HEK293 (cell line): ENCODE results near the gene PJVK.

Experiments used
- HOXC10 ChIP-seq: sonication (generic); formaldehyde crosslinking; IDR thresholded peaks from 2 replicates; pipeline ENCODE4 v1.8.1; 2023; ENCODE audit warnings: mild to moderate bottlenecking, missing genetic modification reagents
- MYNN ChIP-seq: fragments of 450-650 bp; formaldehyde crosslinking; IDR thresholded peaks from 2 replicates; pipeline ENCODE4 v1.5.1; 2016; ENCODE audit warnings: missing biosample characterization, missing genetic modification characterization, borderline replicate concordance
- RBAK ChIP-seq: fragments of 450-650 bp; formaldehyde crosslinking; IDR thresholded peaks from 2 replicates; pipeline ENCODE4 v1.5.1; 2016; ENCODE audit warnings: missing biosample characterization, missing genetic modification characterization
- YY1 ChIP-seq: fragments of 450-650 bp; formaldehyde crosslinking; IDR thresholded peaks from 2 replicates; pipeline ENCODE4 v1.5.1; 2018; ENCODE audit warnings: missing biosample characterization, missing genetic modification characterization
- ZBTB20 ChIP-seq: fragments of 450-650 bp; formaldehyde crosslinking; IDR thresholded peaks from 2 replicates; pipeline ENCODE4 v1.5.1; 2016; ENCODE audit warnings: missing biosample characterization, missing genetic modification characterization
- ZBTB21 ChIP-seq: fragments of 450-650 bp; formaldehyde crosslinking; IDR thresholded peaks from 2 replicates; pipeline ENCODE4 v1.5.1; 2017; ENCODE audit warnings: missing biosample characterization, missing genetic modification characterization
- ZBTB8A ChIP-seq: fragments of 450-650 bp; formaldehyde crosslinking; IDR thresholded peaks from 2 replicates; pipeline ENCODE4 v1.5.1; 2016; ENCODE audit warnings: missing biosample characterization, missing genetic modification characterization
- ZNF112 ChIP-seq: fragments of 450-650 bp; formaldehyde crosslinking; IDR thresholded peaks from 2 replicates; pipeline ENCODE4 v1.5.0; 2017; ENCODE audit warnings: missing biosample characterization, missing genetic modification characterization
- ZNF114 ChIP-seq: fragments of 450-650 bp; formaldehyde crosslinking; IDR thresholded peaks from 2 replicates; pipeline ENCODE4 v1.5.0; 2017; ENCODE audit warnings: missing biosample characterization, missing genetic modification characterization
- ZNF16 ChIP-seq: fragments of 450-650 bp; formaldehyde crosslinking; IDR thresholded peaks from 2 replicates; pipeline ENCODE4 v1.5.1; 2016; ENCODE audit warnings: low read depth, missing biosample characterization, missing genetic modification characterization
- ZNF174 ChIP-seq: fragments of 450-650 bp; formaldehyde crosslinking; IDR thresholded peaks from 2 replicates; pipeline ENCODE4 v1.5.0; 2017; ENCODE audit warnings: missing biosample characterization, mild to moderate bottlenecking, missing genetic modification characterization
- ZNF202 ChIP-seq: fragments of 450-650 bp; formaldehyde crosslinking; IDR thresholded peaks from 2 replicates; pipeline ENCODE4 v1.5.1; 2016; ENCODE audit warnings: missing biosample characterization, missing genetic modification characterization, borderline replicate concordance
- ZNF23 ChIP-seq: fragments of 450-650 bp; formaldehyde crosslinking; IDR thresholded peaks from 2 replicates; pipeline ENCODE4 v1.5.1; 2016; ENCODE audit warnings: missing biosample characterization, missing genetic modification characterization, borderline replicate concordance
- ZNF24 ChIP-seq: fragments of 450-650 bp; formaldehyde crosslinking; IDR thresholded peaks from 2 replicates; pipeline ENCODE4 v1.5.1; 2016; ENCODE audit warnings: missing biosample characterization, missing genetic modification characterization
- ZNF324 ChIP-seq: fragments of 450-650 bp; formaldehyde crosslinking; IDR thresholded peaks from 2 replicates; pipeline ENCODE4 v1.5.1; 2016; ENCODE audit warnings: missing biosample characterization, missing genetic modification characterization
- ZNF350 ChIP-seq: fragments of 450-650 bp; formaldehyde crosslinking; IDR thresholded peaks from 2 replicates; pipeline ENCODE4 v1.5.0; 2017; ENCODE audit warnings: missing biosample characterization, mild to moderate bottlenecking, missing genetic modification characterization
- ZNF426 ChIP-seq: fragments of 450-650 bp; formaldehyde crosslinking; IDR thresholded peaks from 2 replicates; pipeline ENCODE4 v1.5.1; 2017; ENCODE audit warnings: missing biosample characterization, missing genetic modification characterization, mild to moderate bottlenecking, inconsistent platforms, moderate library complexity
- ZNF514 ChIP-seq: fragments of 450-650 bp; formaldehyde crosslinking; IDR thresholded peaks from 2 replicates; pipeline ENCODE4 v1.5.1; 2016; ENCODE audit warnings: missing biosample characterization, missing genetic modification characterization
- ZNF544 ChIP-seq: fragments of 450-650 bp; formaldehyde crosslinking; IDR thresholded peaks from 2 replicates; pipeline ENCODE4 v1.5.0; 2017; ENCODE audit warnings: missing biosample characterization, missing genetic modification characterization
- ZNF585B ChIP-seq: fragments of 450-650 bp; formaldehyde crosslinking; IDR thresholded peaks from 2 replicates; pipeline ENCODE4 v1.5.1; 2016; ENCODE audit warnings: missing biosample characterization, missing genetic modification characterization
- ZNF600 ChIP-seq: fragments of 450-650 bp; formaldehyde crosslinking; IDR thresholded peaks from 2 replicates; pipeline ENCODE4 v1.5.1; 2016; ENCODE audit warnings: missing biosample characterization, missing genetic modification characterization
- ZNF664 ChIP-seq: fragments of 450-650 bp; formaldehyde crosslinking; IDR thresholded peaks from 2 replicates; pipeline ENCODE4 v1.5.1; 2016; ENCODE audit warnings: missing biosample characterization, missing genetic modification characterization
- ZNF670 ChIP-seq: fragments of 450-650 bp; formaldehyde crosslinking; IDR thresholded peaks from 2 replicates; pipeline ENCODE4 v1.5.1; 2016; ENCODE audit warnings: missing biosample characterization, missing genetic modification characterization, low read depth
- ZNF677 ChIP-seq: fragments of 450-650 bp; IDR thresholded peaks from 2 replicates; pipeline ENCODE4 v1.5.0; 2018; ENCODE audit warnings: missing biosample characterization, mild to moderate bottlenecking, missing genetic modification characterization, moderate library complexity
- ZNF747 ChIP-seq: fragments of 450-650 bp; formaldehyde crosslinking; IDR thresholded peaks from 2 replicates; pipeline ENCODE4 v1.5.1; 2016; ENCODE audit warnings: missing biosample characterization, missing genetic modification characterization
- ZSCAN23 ChIP-seq: fragments of 450-650 bp; formaldehyde crosslinking; IDR thresholded peaks from 2 replicates; pipeline ENCODE4 v1.5.1; 2016; ENCODE audit warnings: missing biosample characterization, missing genetic modification characterization
- ZSCAN30 ChIP-seq: fragments of 450-650 bp; IDR thresholded peaks from 2 replicates; pipeline ENCODE4 v1.5.1; 2018; ENCODE audit warnings: missing biosample characterization, mild to moderate bottlenecking, missing genetic modification characterization, moderate library complexity
- TF ChIP-seq, protein P1 (sequence below): fragments of 450-650 bp; formaldehyde crosslinking; IDR thresholded peaks from 2 replicates; pipeline ENCODE4 v1.5.0; 2017; ENCODE audit warnings: missing biosample characterization, missing genetic modification characterization, borderline replicate concordance
- TF ChIP-seq, protein P2 (sequence below): fragments of 450-650 bp; formaldehyde crosslinking; IDR thresholded peaks from 2 replicates; pipeline ENCODE4; 2016; ENCODE audit warnings: missing biosample characterization, missing genetic modification characterization
- TF ChIP-seq, protein P3 (sequence below): sonication (generic); formaldehyde crosslinking; IDR thresholded peaks from 2 replicates; pipeline ENCODE4 v1.8.1; 2022; ENCODE audit warnings: mild to moderate bottlenecking, moderate library complexity, missing genetic modification reagents
- TF ChIP-seq, protein P4 (sequence below): fragments of 450-650 bp; formaldehyde crosslinking; IDR thresholded peaks from 2 replicates; pipeline ENCODE4 v1.5.1; 2017; ENCODE audit warnings: missing biosample characterization, missing genetic modification characterization
- TF ChIP-seq, protein P5 (sequence below): fragments of 450-650 bp; formaldehyde crosslinking; IDR thresholded peaks from 2 replicates; pipeline ENCODE4 v1.5.1; 2016; ENCODE audit warnings: missing biosample characterization, missing genetic modification characterization
- TF ChIP-seq, protein P6 (sequence below): fragments of 450-650 bp; formaldehyde crosslinking; IDR thresholded peaks from 2 replicates; pipeline ENCODE4 v1.5.1; 2016; ENCODE audit warnings: missing biosample characterization, missing genetic modification characterization, borderline replicate concordance

The PJVK gene

DNA sequence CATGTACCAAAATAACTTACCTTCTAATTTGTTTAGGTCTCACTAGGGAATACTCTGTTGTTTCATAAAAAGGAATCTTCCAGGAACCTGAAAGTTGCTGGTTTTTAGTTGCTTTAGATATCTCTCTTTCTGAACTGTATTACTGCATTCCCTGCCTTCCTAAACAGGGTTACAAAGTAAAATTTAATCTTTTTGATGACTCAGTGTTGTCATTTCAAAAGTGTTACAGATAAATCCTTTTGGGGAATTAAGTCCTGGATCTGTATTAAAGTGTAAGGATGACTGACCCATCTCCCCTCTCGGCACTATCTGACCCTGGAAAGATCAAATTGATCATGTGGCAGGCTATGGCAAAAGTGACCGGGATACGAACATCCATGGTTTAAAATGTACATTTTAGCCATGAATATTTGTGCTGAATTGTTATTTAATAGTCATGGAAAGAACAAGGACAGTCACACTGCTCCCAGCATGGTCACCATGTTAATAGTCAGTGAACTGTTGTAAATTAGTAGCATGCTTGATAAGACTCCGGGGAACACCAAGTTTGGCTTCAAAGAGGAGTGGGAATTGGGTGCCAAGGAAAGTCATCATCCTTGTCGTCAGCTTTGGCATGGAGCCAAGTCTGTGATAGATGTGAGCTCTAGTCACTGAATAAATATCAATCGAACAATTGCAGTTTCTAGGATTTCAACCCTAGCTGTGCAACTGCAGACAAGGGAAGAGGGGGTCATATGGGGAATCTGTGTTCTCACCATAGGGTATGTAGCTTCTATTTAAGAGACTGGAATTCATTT lies 33.3 kb downstream of the PJVK start (continued):
- TF ChIP-seq, protein P1, sequence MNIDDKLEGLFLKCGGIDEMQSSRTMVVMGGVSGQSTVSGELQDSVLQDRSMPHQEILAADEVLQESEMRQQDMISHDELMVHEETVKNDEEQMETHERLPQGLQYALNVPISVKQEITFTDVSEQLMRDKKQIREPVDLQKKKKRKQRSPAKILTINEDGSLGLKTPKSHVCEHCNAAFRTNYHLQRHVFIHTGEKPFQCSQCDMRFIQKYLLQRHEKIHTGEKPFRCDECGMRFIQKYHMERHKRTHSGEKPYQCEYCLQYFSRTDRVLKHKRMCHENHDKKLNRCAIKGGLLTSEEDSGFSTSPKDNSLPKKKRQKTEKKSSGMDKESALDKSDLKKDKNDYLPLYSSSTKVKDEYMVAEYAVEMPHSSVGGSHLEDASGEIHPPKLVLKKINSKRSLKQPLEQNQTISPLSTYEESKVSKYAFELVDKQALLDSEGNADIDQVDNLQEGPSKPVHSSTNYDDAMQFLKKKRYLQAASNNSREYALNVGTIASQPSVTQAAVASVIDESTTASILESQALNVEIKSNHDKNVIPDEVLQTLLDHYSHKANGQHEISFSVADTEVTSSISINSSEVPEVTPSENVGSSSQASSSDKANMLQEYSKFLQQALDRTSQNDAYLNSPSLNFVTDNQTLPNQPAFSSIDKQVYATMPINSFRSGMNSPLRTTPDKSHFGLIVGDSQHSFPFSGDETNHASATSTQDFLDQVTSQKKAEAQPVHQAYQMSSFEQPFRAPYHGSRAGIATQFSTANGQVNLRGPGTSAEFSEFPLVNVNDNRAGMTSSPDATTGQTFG (tag by site-specific recombination), result no peak
- TF ChIP-seq ZNF114 (tag by site-specific recombination) (no peak), ZNF664 (tag by site-specific recombination) (peak; percentile 90), ZNF202 (no peak), ZNF600 (tag by site-specific recombination) (no peak), ZBTB20 (tag by site-specific recombination) (no peak; the same call in none of the 2 replicates), ZNF544 (tag by site-specific recombination) (no peak; the same call in 1 of the 2 replicates), ZNF16 (no peak), HOXC10 (CRISPR knock-in tag) (no peak), ZNF350 (tag by site-specific recombination) (peak; percentile 90), ZNF747 (tag by site-specific recombination) (no peak), ZNF23 (tag by site-specific recombination) (no peak), ZNF112 (tag by site-specific recombination) (no peak; the same call in 1 of the 2 replicates), ZBTB21 (tag by site-specific recombination) (0 out of 2 replicates have a peak, but pooled peaks have one; percentile 23), MYNN (tag by site-specific recombination) (peak; percentile 84), ZNF677 (peak; percentile 71), ZNF174 (tag by site-specific recombination) (peak; percentile 89), ZSCAN30 (peak; percentile 38; the same call in 1 of the 2 replicates), ZNF426 (tag by site-specific recombination) (no peak), YY1 (tag by site-specific recombination) (no peak), ZNF670 (tag by site-specific recombination) (no peak), ZNF324 (tag by site-specific recombination) (peak; percentile 76; the same call in 1 of the 2 replicates), ZBTB8A (tag by site-specific recombination) (no peak), RBAK (tag by site-specific recombination) (no peak), ZNF585B (tag by site-specific recombination) (no peak), ZNF514 (tag by site-specific recombination) (no peak), ZSCAN23 (no peak), ZNF24 (tag by site-specific recombination) (peak; percentile 65; the same call in 1 of the 2 replicates)
- TF ChIP-seq, protein P2, sequence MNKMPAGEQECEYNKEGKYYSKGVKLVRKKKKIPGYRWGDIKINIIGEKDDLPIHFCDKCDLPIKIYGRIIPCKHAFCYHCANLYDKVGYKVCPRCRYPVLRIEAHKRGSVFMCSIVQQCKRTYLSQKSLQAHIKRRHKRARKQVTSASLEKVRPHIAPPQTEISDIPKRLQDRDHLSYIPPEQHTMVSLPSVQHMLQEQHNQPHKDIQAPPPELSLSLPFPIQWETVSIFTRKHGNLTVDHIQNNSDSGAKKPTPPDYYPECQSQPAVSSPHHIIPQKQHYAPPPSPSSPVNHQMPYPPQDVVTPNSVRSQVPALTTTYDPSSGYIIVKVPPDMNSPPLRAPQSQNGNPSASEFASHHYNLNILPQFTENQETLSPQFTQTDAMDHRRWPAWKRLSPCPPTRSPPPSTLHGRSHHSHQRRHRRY (tag by site-specific recombination), result no peak
- TF ChIP-seq, protein P3, sequence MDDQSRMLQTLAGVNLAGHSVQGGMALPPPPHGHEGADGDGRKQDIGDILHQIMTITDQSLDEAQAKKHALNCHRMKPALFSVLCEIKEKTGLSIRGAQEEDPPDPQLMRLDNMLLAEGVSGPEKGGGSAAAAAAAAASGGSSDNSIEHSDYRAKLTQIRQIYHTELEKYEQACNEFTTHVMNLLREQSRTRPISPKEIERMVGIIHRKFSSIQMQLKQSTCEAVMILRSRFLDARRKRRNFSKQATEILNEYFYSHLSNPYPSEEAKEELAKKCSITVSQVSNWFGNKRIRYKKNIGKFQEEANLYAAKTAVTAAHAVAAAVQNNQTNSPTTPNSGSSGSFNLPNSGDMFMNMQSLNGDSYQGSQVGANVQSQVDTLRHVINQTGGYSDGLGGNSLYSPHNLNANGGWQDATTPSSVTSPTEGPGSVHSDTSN (CRISPR knock-in tag), result no peak
- TF ChIP-seq, protein P4, sequence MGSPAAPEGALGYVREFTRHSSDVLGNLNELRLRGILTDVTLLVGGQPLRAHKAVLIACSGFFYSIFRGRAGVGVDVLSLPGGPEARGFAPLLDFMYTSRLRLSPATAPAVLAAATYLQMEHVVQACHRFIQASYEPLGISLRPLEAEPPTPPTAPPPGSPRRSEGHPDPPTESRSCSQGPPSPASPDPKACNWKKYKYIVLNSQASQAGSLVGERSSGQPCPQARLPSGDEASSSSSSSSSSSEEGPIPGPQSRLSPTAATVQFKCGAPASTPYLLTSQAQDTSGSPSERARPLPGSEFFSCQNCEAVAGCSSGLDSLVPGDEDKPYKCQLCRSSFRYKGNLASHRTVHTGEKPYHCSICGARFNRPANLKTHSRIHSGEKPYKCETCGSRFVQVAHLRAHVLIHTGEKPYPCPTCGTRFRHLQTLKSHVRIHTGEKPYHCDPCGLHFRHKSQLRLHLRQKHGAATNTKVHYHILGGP, result peak; percentile 88
- TF ChIP-seq, protein P5, sequence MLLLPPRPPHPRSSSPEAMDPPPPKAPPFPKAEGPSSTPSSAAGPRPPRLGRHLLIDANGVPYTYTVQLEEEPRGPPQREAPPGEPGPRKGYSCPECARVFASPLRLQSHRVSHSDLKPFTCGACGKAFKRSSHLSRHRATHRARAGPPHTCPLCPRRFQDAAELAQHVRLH (tag by site-specific recombination), result peak; percentile 20; the same call in 1 of the 2 replicates
- TF ChIP-seq, protein P6, sequence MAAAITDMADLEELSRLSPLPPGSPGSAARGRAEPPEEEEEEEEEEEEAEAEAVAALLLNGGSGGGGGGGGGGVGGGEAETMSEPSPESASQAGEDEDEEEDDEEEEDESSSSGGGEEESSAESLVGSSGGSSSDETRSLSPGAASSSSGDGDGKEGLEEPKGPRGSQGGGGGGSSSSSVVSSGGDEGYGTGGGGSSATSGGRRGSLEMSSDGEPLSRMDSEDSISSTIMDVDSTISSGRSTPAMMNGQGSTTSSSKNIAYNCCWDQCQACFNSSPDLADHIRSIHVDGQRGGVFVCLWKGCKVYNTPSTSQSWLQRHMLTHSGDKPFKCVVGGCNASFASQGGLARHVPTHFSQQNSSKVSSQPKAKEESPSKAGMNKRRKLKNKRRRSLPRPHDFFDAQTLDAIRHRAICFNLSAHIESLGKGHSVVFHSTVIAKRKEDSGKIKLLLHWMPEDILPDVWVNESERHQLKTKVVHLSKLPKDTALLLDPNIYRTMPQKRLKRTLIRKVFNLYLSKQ, result no peak
